Naive B cell (primary cell): ENCODE measurements around the gene CELF2. TPM values are rescaled to one million over a fixed set of nuclear protein-coding genes. Genes with fewer than 3 reads are reported as not detected.

Source experiments
- ATAC-seq, 2 donors: fragments of 150-1000 bp; cut with Tn5 transposase; 2 replicates each; pipeline ENCODE4 v1.10.0; 2021; ENCODE audit warnings: low read depth in 2 of 2, mild to moderate bottlenecking in 2 of 2, moderate library complexity in 2 of 2
- DNase-seq: peaks from one replicate; pipeline ENCODE4 v3.0.0; 2022
- H3K27ac Mint-ChIP-seq, 6 donors: one replicate each; pipeline ENCODE4 v1.8.0; 2020 to 2022; ENCODE audit warnings: mild to moderate bottlenecking in 6 of 6, mixed read lengths in 6 of 6, moderate library complexity in 5 of 6, inconsistent platforms in 2 of 6
- H3K27me3 Mint-ChIP-seq, 3 donors: one replicate each; pipeline ENCODE4 v1.8.0; 2021 to 2022; ENCODE audit warnings: mixed read lengths in 3 of 3, mild to moderate bottlenecking in 1 of 3
- H3K36me3 Mint-ChIP-seq, 2 donors: one replicate each; pipeline ENCODE4 v1.8.0; 2020 to 2022; ENCODE audit warnings: mixed read lengths in 2 of 2, inconsistent platforms in 1 of 2, mild to moderate bottlenecking in 1 of 2
- H3K4me1 Mint-ChIP-seq, 3 donors: one replicate each; pipeline ENCODE4 v1.8.0; 2020 to 2022; ENCODE audit warnings: mixed read lengths in 3 of 3, inconsistent platforms in 1 of 3, mild to moderate bottlenecking in 1 of 3, moderate library complexity in 1 of 3
- H3K4me3 Mint-ChIP-seq, 8 donors: one replicate each; pipeline ENCODE4 v1.8.0; 2020 to 2022; ENCODE audit warnings: mild to moderate bottlenecking in 8 of 8, mixed read lengths in 8 of 8, moderate library complexity in 8 of 8, inconsistent platforms in 2 of 8
- H3K9me3 Mint-ChIP-seq, 7 donors: one replicate each; pipeline ENCODE4 v1.8.0; 2020 to 2022; ENCODE audit warnings: mixed read lengths in 7 of 7, mild to moderate bottlenecking in 5 of 7, inconsistent platforms in 2 of 7, moderate library complexity in 1 of 7
- polyA plus RNA-seq, 6 donors: library from polyadenylated mRNA; unstranded; fragments of 300-500 nt; fragmentation: Illumina TruSeq; gene quantifications; one replicate each; pipeline ENCODE4 v1.2.3, GENCODE V29; 2021; ENCODE audit warnings: low read depth in 6 of 6

Gene CELF2
- polyA plus RNA-seq, 6 donors from 2014 or later: 127 to 186 (median 141) TPM

GRCh38 chr10:11019724-11020547 is 2.3 kb downstream of the CELF2 start:
- Mint-ChIP-seq H3K36me3 (no peaks in the 10 kb centered on the region), H3K27me3 (peaks cover 51 to 62% (median 57%) of the 10 kb centered on the region in 3 donors), H3K4me3 (peak overlapping the region in 3 of 8 donors; percentile 77 to 92 (median 83)), H3K27ac (peak overlapping the region in 1 of 6 donors; percentile 34), H3K9me3 (no peaks in the 10 kb centered on the region), H3K4me1 (peaks cover 7 to 9% (median 8%) of the 10 kb centered on the region in 3 donors)
- DNase-seq (no peak), ATAC-seq (no peak)

- peaks cover 45 to 57% (median 57%) of the 10 kb centered on the region in 3 donors for H3K27me3 Mint-ChIP-seq
- DNase-seq (no peak), ATAC-seq (no peak)
- no peak overlapping the region for H3K27ac Mint-ChIP-seq
- H3K9me3 Mint-ChIP-seq: no peaks in the 10 kb centered on the region
- no peak overlapping the region for H3K4me3 Mint-ChIP-seq
- H3K36me3 Mint-ChIP-seq: no peaks in the 10 kb centered on the region
- H3K4me1 Mint-ChIP-seq: peaks cover 7 to 9% (median 8%) of the 10 kb centered on the region in 3 donors
These were observed 2.9 kb downstream of the CELF2 start for GRCh38 chr10:11020548-11020942.

GRCh38 chr10:11022213-11022612 is 4.5 kb downstream of the CELF2 start:
- DNase-seq (no peak), ATAC-seq (no peak)
- no peak overlapping the region for H3K4me3 Mint-ChIP-seq
- no peaks in the 10 kb centered on the region for H3K9me3 Mint-ChIP-seq
- no peak overlapping the region for H3K27ac Mint-ChIP-seq
- peaks cover 7 to 8% (median 7%) of the 10 kb centered on the region in 3 donors for H3K4me1 Mint-ChIP-seq
- H3K36me3 Mint-ChIP-seq: no peaks in the 10 kb centered on the region
- peaks cover 48 to 57% (median 48%) of the 10 kb centered on the region in 3 donors for H3K27me3 Mint-ChIP-seq

- no peak overlapping the region for H3K4me3 Mint-ChIP-seq
- no peaks in the 10 kb centered on the region for H3K9me3 Mint-ChIP-seq
- no peak overlapping the region for H3K27ac Mint-ChIP-seq
- DNase-seq (no peak), ATAC-seq (no peak)
- H3K4me1 Mint-ChIP-seq: peaks cover 5 to 7% (median 6%) of the 10 kb centered on the region in 3 donors
- H3K36me3 Mint-ChIP-seq: no peaks in the 10 kb centered on the region
- H3K27me3 Mint-ChIP-seq: peaks cover 54 to 62% (median 55%) of the 10 kb centered on the region in 3 donors
These were observed 5.6 kb downstream of the CELF2 start for GRCh38 chr10:11023009-11023953.

GRCh38 chr10:11024596-11024995 is 6.9 kb downstream of the CELF2 start:
- Mint-ChIP-seq H3K4me3 (no peak overlapping the region), H3K4me1 (no peaks in the 10 kb centered on the region), H3K36me3 (no peaks in the 10 kb centered on the region), H3K27ac (no peak overlapping the region), H3K9me3 (no peaks in the 10 kb centered on the region), H3K27me3 (peaks cover 50 to 61% (median 54%) of the 10 kb centered on the region in 3 donors)
- DNase-seq (no peak), ATAC-seq (no peak)

- peaks cover 39 to 56% (median 49%) of the 10 kb centered on the region in 3 donors for H3K27me3 Mint-ChIP-seq
- no peak overlapping the region for H3K4me3 Mint-ChIP-seq
- ATAC-seq (no peak), DNase-seq (no peak)
- H3K36me3 Mint-ChIP-seq: no peaks in the 10 kb centered on the region
- H3K9me3 Mint-ChIP-seq: no peaks in the 10 kb centered on the region
- no peaks in the 10 kb centered on the region for H3K4me1 Mint-ChIP-seq
- H3K27ac Mint-ChIP-seq: no peak overlapping the region
These were observed 8.3 kb downstream of the CELF2 start for GRCh38 chr10:11025978-11026377.

GRCh38 chr10:11026773-11027172 is 9.1 kb downstream of the CELF2 start:
- DNase-seq (no peak), ATAC-seq (no peak)
- H3K36me3 Mint-ChIP-seq: no peaks in the 10 kb centered on the region
- peaks cover 34 to 57% (median 46%) of the 10 kb centered on the region in 3 donors for H3K27me3 Mint-ChIP-seq
- no peaks in the 10 kb centered on the region for H3K9me3 Mint-ChIP-seq
- no peak overlapping the region for H3K4me3 Mint-ChIP-seq
- H3K4me1 Mint-ChIP-seq: no peaks in the 10 kb centered on the region
- H3K27ac Mint-ChIP-seq: no peak overlapping the region

- ATAC-seq (no peak), DNase-seq (no peak)
- Mint-ChIP-seq H3K9me3 (no peaks in the 10 kb centered on the region), H3K27ac (no peak overlapping the region), H3K27me3 (peaks cover 25 to 37% (median 26%) of the 10 kb centered on the region in 3 donors), H3K4me3 (no peak overlapping the region), H3K4me1 (no peaks in the 10 kb centered on the region), H3K36me3 (no peaks in the 10 kb centered on the region)
These were observed 17.1 kb downstream of the CELF2 start for GRCh38 chr10:11034762-11035161.

- DNase-seq (no peak), ATAC-seq (no peak)
- H3K4me1 Mint-ChIP-seq: no peaks in the 10 kb centered on the region
- H3K27ac Mint-ChIP-seq: no peak overlapping the region
- H3K27me3 Mint-ChIP-seq: peaks cover 21 to 33% (median 29%) of the 10 kb centered on the region in 3 donors
- H3K4me3 Mint-ChIP-seq: no peak overlapping the region
- no peaks in the 10 kb centered on the region for H3K9me3 Mint-ChIP-seq
- no peaks in the 10 kb centered on the region for H3K36me3 Mint-ChIP-seq
These were observed 17.8 kb downstream of the CELF2 start for GRCh38 chr10:11035301-11035991.

- H3K4me3 Mint-ChIP-seq: no peak overlapping the region
These were observed 18.8 kb downstream of the CELF2 start for GRCh38 chr10:11036424-11037011.

GRCh38 chr10:11037991-11038390 is 20.3 kb downstream of the CELF2 start:
- Mint-ChIP-seq H3K36me3 (no peaks in the 10 kb centered on the region), H3K9me3 (no peaks in the 10 kb centered on the region), H3K4me1 (no peaks in the 10 kb centered on the region), H3K4me3 (no peak overlapping the region), H3K27me3 (peaks cover 21 to 34% (median 28%) of the 10 kb centered on the region in 3 donors), H3K27ac (no peak overlapping the region)
- DNase-seq: no peak
- ATAC-seq: no peak

More at GRCh38 chr10:11036424-11037011, 18.8 kb downstream of the CELF2 start:
- Mint-ChIP-seq H3K27ac (no peak overlapping the region), H3K9me3 (no peaks in the 10 kb centered on the region), H3K4me1 (no peaks in the 10 kb centered on the region), H3K36me3 (no peaks in the 10 kb centered on the region), H3K27me3 (peaks cover 21 to 33% (median 29%) of the 10 kb centered on the region in 3 donors)
- ATAC-seq (no peak), DNase-seq (no peak)

- ATAC-seq: no peak
- Mint-ChIP-seq H3K4me1 (no peaks in the 10 kb centered on the region), H3K36me3 (no peaks in the 10 kb centered on the region), H3K4me3 (no peak overlapping the region), H3K27ac (no peak overlapping the region), H3K9me3 (no peaks in the 10 kb centered on the region), H3K27me3 (peaks cover 10 to 27% (median 16%) of the 10 kb centered on the region in 3 donors)
- DNase-seq: no peak
These were observed 24.7 kb downstream of the CELF2 start for GRCh38 chr10:11042357-11042756.

GRCh38 chr10:11043039-11043438 is 25.4 kb downstream of the CELF2 start:
- Mint-ChIP-seq H3K36me3 (no peaks in the 10 kb centered on the region), H3K4me1 (no peaks in the 10 kb centered on the region), H3K9me3 (no peaks in the 10 kb centered on the region), H3K4me3 (no peak overlapping the region), H3K27ac (no peak overlapping the region), H3K27me3 (peaks cover 8 to 27% (median 13%) of the 10 kb centered on the region in 3 donors)
- no peak for ATAC-seq
- no peak for DNase-seq
